GM18499 (cell line): ENCODE results near the gene ODAD3.
"Not testable (repeated sequence)": the region's sequence is repeated elsewhere in the genome, so short reads cannot be mapped to it uniquely, and the experiment has no call there.

Experiments used
- ATAC-seq: cut with Tn5 transposase; IDR thresholded peaks from one replicate; pipeline ENCODE4 v1.9.1; 2021; ENCODE audit warnings: moderate number of reproducible peaks; ENCODE audit not compliant: insufficient read depth, unreplicated experiment

Gene ODAD3

GRCh38 chr19:11410682-11411081 is 24.2 kb downstream of the ODAD3 start:
- ATAC-seq = no peak

GRCh38 chr19:11408591-11408990 is 26.3 kb downstream of the ODAD3 start:
- ATAC-seq = no peak

DNA sequence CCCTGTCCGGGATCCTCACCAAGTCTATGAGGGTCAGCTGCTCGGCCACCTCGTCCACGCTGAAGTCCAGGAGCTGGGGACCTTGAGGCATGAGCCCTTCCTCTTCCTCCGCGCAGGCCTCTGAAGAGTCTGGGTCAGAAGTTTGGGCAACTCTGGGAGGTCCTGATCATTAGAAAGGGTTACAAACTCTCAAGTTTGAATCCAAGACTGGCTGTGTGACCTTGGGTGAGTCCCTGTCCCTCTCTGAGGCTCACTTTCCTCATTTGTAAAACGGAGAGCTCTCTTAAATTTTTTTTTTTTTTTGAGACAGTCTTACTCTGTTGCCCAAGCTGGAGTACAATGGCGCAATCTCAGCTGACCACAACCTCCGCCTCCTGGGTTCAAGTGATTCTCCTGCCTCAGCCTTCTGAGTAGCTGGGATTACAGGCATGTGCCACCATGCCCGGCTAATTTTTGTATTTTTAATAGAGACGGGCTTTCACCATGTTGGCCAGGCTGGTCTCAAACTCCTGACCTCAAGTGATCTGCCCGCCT is 28.2 kb downstream of the ODAD3 start:
- ATAC-seq = not testable (repeated sequence)

- no peak for ATAC-seq
Observed at GRCh38 chr19:11405846-11406643, 28.9 kb downstream of the ODAD3 start.

GRCh38 chr19:11404588-11405222 is 30.2 kb downstream of the ODAD3 start:
- no peak for ATAC-seq

GRCh38 chr19:11401808-11402543 is 32.9 kb downstream of the ODAD3 start:
- no peak for ATAC-seq

- no peak for ATAC-seq
Observed at GRCh38 chr19:11400798-11401197, 34.1 kb downstream of the ODAD3 start.

GRCh38 chr19:11399667-11400066 is 35.3 kb downstream of the ODAD3 start:
- no peak for ATAC-seq

DNA sequence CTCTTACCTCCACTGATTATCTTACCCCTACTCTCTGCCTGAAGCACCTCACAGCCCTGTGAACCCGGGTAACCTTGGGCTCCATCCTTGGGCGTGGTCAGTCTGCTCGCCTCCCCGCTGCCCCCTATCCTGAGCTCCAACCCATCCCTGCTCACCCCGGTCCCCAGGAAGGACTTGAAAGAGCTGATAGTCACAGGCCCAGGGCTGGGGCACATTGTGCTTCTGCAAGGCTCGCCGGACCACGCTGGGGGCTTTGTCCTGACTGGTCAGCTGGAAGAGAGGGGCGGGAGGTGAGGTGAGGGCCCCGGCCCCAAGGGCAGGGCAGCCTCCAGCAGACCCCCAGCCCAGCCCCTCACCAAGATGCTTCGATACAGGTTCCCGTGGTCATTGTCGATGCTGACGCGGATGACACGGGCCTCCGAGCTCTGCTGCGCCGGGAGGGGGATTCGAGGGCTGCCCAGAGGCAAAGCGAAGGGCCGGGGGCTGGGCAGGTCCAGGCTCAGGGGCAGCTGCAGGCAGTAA is 37.8 kb downstream of the ODAD3 start:
- ATAC-seq = no peak

DNA sequence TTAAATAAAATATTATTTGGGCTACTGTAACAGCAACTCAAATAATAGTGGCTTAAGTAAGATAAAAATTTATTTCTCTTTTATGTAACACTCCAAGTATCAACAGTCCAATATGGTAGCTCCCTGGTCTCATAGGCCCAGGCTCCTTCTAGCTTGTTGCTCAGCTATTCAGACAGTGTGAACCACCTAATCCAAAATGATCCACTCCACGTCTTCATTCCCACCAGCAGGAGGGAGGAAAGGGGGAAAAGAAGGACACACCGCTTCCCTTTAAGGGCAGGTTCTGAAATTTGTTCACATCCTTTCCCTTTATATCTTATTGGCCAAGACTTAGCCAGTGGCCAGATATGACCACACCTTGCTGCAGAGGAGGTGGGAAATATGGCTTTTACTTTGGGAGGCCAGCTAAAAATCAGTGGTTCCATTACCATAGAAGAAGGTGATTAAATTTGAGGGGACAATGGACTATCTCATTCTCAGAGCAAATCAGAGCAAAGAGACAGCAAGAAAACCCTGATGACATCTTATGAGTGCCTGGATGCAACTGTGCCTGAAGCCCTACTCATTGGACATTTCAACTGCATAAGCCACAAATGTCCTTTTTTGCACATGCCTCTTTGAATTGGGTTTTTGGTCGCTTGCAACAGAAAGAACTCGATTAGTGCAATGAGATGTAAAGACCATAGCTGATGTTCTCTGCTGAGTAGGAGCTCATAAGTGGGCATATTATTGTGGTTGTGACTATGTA is 43.8 kb downstream of the ODAD3 start:
- no peak for ATAC-seq

DNA sequence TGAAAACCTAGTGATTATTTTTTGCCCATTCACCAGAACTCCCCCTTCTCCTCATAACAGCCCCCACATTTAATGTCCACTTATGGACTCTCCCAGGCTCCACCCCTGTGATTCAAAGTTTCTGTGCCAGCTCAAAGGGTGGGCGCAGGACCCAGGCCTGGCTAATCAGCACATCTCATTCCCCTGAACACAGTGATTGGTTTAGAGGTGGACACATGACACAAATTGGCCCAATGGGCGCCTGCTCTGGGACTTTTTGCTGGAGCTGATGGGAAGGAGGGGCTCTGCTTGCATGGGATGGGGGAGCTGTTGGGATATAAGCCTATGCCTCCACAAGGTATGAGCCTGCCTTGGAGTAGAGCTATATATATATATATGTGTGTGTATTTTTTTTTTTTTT is 44.6 kb downstream of the ODAD3 start:
- no peak for ATAC-seq

- ATAC-seq = no peak
Observed at GRCh38 chr19:11387162-11388034, 47.5 kb downstream of the ODAD3 start.

GRCh38 chr19:11384778-11385129 is 50.2 kb downstream of the ODAD3 start:
- no peak for ATAC-seq

DNA sequence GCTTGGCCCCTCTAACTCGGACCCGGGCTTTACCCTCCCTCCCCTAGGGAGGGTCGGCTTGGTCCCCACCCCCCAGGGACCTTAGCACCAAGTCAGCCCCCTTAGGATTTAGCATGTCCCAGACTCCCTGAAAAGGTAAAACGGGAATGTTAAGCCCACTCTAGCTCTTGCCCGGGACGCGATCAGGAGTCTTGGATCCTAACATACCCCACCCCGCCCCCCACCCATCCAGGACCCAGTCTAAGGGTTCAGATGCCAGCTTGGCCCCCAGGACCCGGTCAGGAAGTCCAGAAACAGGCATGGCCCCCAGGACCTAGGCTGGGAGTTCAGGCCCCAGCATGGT is 51.2 kb downstream of the ODAD3 start:
- no peak for ATAC-seq

GRCh38 chr19:11382898-11383705 is 51.8 kb downstream of the ODAD3 start:
- no peak for ATAC-seq

DNA sequence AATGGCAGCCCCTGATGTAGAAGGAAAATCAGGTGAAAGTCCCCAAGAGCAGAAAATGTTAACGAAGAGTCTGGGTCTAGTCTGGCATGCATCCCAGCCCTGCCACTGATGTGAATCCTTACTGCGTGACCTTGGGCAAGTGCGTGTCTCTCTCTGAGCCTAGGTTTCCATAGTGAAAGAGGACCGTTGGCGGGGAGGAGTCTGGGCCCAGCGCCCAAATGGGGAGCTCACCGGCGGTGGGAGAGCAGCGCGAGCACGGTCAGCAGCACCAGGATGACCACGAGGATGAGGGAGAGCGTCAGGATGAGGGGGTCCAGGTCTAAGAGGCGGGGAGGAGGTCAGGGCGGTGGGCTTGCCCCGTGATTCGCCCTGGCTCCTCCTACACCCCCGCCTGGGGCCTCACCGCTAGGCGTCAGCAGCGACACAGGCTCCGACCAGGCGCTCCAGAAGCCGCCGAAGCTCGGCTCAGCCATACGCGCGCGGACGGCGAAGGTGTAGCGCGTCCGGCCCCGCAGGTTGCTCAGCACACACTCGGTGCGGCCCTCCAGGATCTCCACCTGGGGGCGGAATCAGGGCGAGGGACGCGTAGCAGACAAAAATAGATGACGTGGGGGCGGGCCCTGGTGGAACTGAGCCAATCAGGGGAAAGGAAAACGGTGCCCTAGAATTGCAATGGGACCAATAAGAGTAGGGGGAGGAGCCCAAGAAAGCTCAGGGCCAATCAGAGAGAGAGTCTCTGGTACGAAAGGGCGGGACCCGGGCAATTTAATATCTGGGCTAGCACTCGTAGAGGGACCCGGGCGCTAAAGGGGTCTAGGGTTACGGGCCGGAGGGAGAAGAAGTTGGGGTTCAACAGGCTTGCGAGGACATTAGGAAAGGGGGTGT is 54.0 kb downstream of the ODAD3 start:
- ATAC-seq = peak; percentile 45

DNA sequence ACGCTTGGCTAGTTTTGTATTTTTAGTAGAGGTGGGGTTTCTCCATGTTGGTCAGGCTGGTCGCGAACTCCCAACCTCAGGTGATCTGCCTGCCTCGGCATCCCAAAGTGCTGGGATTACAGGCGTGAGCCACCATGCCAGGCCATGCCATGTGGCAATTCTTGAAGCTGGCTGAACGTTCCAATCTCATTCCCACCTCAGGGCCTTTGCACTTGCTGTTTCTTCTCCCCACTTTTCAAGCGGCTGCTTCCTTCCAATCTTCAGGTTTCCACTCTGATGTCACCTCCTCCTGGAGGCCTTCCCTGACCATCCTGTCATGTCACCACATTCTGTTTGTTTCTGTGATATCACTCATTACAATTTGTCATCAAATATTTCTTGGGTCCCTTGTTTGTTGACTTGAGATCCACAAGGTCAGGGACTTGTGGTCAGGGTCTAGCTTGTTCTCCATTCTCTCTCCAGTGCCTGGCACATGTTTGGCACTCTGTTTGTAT is 55.0 kb downstream of the ODAD3 start:
- no peak for ATAC-seq
